GM19324 (cell line): ENCODE measurements around the gene OGDH.
"Not testable (repeated sequence)": the region's sequence is repeated elsewhere in the genome, so short reads cannot be mapped to it uniquely, and the experiment has no call there.

Experiments
- ATAC-seq: cut with Tn5 transposase; IDR thresholded peaks from one replicate; pipeline ENCODE4 v1.9.1; 2021; ENCODE audit warnings: mild to moderate bottlenecking, moderate library complexity; ENCODE audit not compliant: unreplicated experiment, low FRiP score

Gene OGDH

GRCh38 chr7:44580945-44581878, 25.2 kb upstream of the OGDH start:
- peak; percentile 21 for ATAC-seq

DNA sequence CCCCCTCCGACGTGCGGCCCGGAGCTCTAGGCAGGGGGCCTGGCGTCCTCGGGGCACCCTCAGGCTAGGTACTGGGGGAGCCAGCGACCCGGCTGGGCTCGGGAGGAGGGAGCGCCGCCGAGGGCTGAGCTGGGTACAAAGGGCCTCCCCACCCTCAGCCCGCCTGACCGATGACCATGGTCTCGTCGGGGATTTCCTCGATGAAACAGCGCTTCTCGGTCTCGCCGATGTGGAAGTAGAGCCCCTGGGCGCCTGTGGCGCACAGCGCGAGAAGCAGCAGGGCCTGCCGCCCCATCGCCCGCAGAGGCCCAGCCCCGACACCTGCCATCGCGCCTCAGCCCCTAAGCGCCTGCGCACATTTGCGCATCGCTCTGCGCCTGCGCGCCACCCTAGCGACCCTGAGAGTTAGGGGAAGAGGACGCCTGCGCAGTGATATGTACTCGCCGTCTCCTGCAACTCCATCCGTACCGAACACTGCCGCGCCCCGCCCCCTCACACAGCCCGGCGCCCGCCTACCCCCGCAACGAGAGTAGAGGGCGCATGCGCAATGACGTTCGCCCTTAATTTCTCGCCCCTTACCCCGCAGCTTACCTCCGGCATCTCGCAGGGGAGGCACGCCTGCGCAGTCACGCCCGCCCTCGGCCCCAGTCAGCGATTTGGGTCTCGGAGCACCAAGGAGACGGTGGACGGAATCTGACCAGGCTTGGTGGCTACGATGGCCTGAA, 24.4 kb upstream of the OGDH start, which contains the start of gene TMED4:
Gene TMED4 (minus strand): TSS at position 353 of the 725 bp plus-strand sequence. CDS start 25 bp downstream, at position 328.
- ATAC-seq: peak; percentile 91

- ATAC-seq: no peak
Observed at GRCh38 chr7:44583146-44583865, 23.1 kb upstream of the OGDH start.

DNA sequence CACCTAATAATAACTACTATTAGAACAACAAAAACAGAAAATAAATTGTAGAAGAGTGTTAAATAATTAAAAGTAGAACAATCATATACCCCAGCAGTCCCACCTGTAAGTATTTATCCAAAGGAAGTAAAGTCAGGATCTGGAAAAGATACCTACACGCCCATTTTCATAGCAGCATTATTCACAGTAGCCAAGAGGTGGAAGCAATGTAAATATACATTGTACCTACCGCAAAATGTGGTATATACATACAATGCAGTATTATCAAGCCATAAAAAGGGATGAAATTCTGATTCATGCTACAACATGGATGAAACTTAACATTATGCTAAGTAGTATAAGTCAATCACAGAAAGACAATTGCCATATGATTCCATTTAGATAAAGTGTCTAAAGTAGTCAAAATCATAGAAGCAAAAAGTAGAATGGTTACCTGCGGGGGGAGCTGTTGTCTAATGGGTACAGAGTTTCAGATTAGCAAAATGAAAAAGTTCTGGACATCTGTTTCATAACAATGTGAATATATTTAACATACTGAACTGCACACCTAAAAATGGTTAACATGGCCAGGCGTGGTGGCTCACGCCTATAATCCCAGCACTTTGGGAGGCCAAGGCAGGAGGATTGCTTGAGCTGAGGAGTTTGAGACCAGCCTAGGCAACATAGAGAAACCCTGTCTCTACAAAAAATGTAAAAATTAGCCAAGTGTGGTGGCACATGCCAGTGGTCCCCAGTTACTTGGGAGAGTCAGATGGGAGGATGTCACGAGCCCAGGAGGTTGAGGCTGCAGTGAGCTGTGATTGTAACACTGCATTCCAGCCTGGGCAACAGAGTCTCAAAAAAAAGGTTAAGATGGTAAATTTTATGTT, 18.4 kb upstream of the OGDH start:
- ATAC-seq: no peak

DNA sequence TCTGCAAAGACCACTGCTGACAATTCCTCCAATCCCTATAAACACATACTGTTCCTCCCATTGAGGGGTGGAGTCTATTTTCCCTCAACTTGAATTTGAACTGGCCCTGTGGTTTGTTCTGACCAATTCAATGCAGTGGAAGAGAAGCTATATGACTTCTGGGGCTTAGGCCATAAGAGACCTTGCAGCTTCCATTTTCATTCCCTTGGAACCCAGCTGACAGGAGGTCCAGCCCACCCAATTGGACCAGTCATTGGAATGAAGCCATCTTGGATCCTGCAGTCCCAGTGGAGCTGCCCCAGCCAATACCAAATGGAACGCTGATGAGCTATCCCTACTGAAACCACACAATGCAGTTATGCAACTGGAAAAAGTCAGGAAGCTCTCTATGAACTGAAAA, 15.5 kb upstream of the OGDH start:
- no peak for ATAC-seq

GRCh38 chr7:44595934-44596635, 10.3 kb upstream of the OGDH start:
- ATAC-seq: no peak

DNA sequence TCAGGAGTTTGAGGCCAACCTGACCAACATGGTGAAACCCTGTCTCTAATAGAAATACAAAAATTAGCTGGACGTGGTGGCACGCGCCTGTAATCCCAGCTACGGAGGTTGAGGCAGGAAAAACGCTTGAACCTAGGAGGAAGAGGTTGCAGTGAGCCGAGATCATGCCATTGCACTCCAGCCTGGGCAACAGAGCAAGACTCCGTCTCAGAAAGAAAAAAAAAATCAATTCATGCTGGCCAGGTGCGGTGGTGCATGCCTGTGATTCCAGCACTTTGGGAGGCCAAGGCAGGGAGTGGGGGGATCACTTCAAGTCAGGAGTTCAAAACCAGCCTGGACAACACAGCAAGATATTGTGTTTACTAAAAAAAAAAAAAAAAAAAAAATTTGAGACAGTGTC, 9.2 kb upstream of the OGDH start:
- ATAC-seq: not testable (repeated sequence)

GRCh38 chr7:44599222-44599621, 7.2 kb upstream of the OGDH start:
- ATAC-seq: no peak

GRCh38 chr7:44602576-44602910, 3.9 kb upstream of the OGDH start:
- ATAC-seq: no peak

DNA sequence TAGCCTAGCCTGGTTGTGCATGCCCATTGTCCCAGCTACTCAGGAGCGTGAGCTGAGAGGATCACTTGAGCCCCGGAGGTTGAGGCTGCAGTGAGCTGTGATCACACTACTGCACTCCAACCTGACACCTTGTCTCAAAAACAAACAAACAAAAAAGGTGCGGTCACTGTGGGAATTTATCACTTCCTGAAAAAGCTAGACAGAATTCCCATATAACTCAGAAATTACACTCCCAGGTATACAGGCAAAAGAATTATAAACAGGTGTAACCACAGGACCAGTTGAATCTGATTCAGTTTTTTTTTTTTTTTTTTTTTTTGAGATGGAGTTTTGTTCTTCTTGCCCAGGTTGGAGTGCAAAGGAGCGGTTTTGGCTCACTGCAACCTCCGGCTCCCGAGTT, 3.2 kb upstream of the OGDH start:
- no peak for ATAC-seq

DNA sequence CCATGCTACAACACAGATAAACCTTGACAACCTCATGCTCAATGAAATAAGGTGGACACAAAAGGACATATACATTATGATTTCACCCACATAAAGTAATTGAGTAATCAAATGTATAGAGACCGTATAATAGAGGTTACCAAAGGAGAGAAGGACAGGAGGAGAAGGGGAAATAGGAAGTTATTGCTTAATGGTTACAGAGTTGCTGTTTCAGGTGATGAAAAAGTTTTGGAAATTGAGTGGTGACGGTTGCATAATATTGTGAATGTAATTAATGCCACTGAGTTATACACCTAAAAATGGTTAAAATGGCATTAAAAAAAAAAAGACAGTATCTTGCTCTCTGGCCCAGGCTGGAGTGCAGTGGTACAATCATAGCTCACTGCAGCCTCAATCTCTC, 1.5 kb upstream of the OGDH start:
- ATAC-seq: no peak

GRCh38 chr7:44607141-44608068, 978 bp downstream of the OGDH start:
- no peak for ATAC-seq

DNA sequence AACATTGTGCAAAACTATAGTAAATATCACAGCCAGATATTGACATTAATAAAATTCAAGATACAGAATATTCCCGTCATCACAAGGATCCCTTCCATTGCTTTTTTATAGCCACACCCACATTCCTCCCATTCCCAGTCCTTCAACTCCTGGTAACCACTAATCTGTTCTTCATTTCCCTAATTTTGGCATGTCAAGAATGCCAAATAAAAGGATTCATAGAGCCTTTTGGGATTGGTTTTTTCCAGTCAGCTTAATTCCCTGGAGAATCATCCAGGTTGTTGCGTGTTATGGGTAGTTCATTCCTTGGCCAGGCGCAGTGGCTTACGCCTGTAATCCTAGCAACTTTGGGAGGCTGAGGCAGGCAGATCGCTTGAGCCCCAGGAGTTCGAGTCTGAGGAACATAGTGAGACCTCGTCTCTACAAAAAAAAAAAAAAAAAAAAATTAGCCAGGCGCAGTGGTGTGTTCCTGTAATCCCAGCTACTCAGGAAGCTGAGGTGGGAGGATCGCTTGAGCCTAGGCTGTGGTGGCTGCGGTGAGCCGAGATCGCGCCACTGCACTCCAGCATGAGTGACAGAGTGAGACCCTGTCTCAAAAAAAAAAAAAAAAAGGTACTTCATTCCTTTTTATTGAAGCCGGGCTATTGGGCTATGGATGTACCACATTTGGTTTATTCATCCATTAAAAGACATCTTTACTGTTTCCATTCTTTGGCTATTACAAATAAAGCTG, 2.7 kb downstream of the OGDH start:
- ATAC-seq: no peak

DNA sequence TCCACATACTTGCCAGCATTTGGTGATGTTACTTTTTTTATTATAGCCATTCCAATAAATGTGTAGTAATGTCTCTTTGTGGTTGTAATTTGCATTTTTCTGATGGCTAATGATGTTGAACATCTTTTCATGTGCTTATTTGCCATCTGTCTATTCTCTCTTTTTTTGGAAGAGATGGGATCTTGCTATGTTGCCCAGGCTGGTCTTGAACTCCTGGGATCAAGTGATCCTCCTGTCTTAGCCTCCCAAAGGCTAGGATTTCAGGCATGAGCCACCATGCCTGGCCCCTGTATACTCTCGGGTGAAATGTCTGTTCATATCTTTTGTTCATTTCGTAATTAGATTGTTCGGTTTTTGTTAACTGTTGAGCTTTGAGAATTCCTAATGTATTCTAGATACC, 3.4 kb downstream of the OGDH start:
- no peak for ATAC-seq

DNA sequence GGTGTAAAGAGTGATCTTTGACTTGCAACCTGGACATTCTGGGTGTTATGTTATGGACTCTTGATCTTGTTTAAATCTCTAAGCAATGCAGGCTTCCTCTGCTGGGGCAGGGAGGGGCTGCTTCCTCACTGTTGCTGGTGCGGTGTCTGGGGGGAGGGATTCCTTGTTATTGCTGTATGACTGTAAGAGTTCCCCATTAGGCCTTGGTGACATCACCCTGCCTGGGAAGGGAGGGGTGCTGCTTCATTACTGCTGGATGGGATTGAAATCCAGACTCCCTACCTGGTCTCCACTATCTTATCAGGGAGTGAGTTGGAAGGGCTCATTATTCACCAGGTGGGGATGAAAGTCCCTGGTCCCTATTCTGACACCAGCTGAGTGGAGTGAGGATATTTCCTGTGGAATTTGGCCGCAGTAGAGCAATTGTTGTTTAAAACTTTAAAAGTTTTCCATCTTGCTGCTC, 8.8 kb downstream of the OGDH start:
- ATAC-seq: no peak

DNA sequence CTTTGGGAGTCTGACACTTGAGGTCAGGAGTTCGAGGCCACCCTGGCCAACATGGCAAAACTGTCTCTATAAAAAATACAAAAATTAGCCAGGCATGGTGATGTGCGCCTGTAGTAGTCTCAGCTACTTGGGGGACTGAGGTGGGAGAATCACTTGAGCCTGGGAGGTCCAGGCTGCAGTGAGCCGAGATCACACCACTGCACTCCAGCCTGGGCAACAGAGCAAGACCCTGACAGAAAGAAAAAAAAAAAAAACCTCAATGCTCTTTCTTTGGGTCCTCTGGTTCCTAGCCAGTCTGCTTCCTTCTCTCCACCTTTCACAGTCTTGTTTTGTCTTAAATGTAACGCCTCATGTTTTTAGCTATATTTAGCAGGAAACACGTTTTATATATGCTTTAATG, 9.4 kb downstream of the OGDH start:
- ATAC-seq: no peak

- no peak for ATAC-seq
Observed at GRCh38 chr7:44616545-44616944, 10.1 kb downstream of the OGDH start.
